SK-N-MC (cell line): ENCODE data around the gene GPR32.

Experiments used
- EZH2 ChIP-seq: fragments of 200-600 bp; sonication (generic); IDR thresholded peaks from one replicate; pipeline ENCODE4 v1.6.1; 2017; ENCODE audit warnings: antibody characterized with exemption
- POLR2AphosphoS5 ChIP-seq: IDR thresholded peaks from 2 replicates; pipeline ENCODE4 v1.6.1; 2012; ENCODE audit warnings: mild to moderate bottlenecking, low read depth, low read length, borderline replicate concordance

- no peak for TF ChIP-seq EZH2
- TF ChIP-seq POLR2AphosphoS5: no peak
Observed at GRCh38 chr19:50817941-50818858, 47.9 kb downstream of the GPR32 start.
